ENCODE data around the gene USP11. TPM values are rescaled to one million over a fixed set of nuclear protein-coding genes. Genes with fewer than 3 reads are reported as not detected.

The USP11 gene
- total RNA-seq, 1 donor from 2014 or later = 104 TPM

- Histone ChIP-seq H3K27ac (no peak overlapping the region), H3K4me1 (peaks cover 0 to 8% of the 10 kb centered on the region in 2 donors), H3K36me3 (peaks cover 82 to 84% of the 10 kb centered on the region in 2 donors), H3K27me3 (no peaks in the 10 kb centered on the region), H3K4me3 (no peak overlapping the region), H3K9me3 (no peaks in the 10 kb centered on the region)
- no peak for DNase-seq (ENCODE audit: low spot score in 2 of 2)
- intact Hi-C loops (cut with DNase I) = no loop called here
- TF ChIP-seq CTCF (IDR thresholded peaks at IDR 0.05) = no peak
These were observed 20.2 kb upstream of the USP11 start for GRCh38 chrX:47212381-47213293.

- peaks cover 64% of the 10 kb centered on the region in 2 donors for H3K36me3 ChIP-seq
- DNase-seq (ENCODE audit: low spot score in 2 of 2) = no peak
- H3K9me3 ChIP-seq = no peaks in the 10 kb centered on the region
These were observed 18.3 kb upstream of the USP11 start for GRCh38 chrX:47214435-47215077.

GRCh38 chrX:47215291-47215900 is 17.4 kb upstream of the USP11 start:
- H3K4me3 ChIP-seq = no peak overlapping the region
- intact Hi-C loops (cut with DNase I) = loop anchor here (5.0 kb wide), 1 partner anchor 147 kb away; no protein-coding TSS in a partner anchor
- H3K4me1 ChIP-seq = peaks cover 3 to 12% of the 10 kb centered on the region in 2 donors
- H3K27ac ChIP-seq = no peak overlapping the region
- H3K36me3 ChIP-seq = peaks cover 55 to 56% of the 10 kb centered on the region in 2 donors
- no peaks in the 10 kb centered on the region for H3K9me3 ChIP-seq
- no peaks in the 10 kb centered on the region for H3K27me3 ChIP-seq
- no peak for DNase-seq (ENCODE audit: low spot score in 2 of 2)
- no peak for TF ChIP-seq CTCF (IDR thresholded peaks at IDR 0.05)

More at GRCh38 chrX:47214435-47215077, 18.3 kb upstream of the USP11 start:
- no peak for TF ChIP-seq CTCF (IDR thresholded peaks at IDR 0.05)
- Histone ChIP-seq H3K27ac (no peak overlapping the region), H3K27me3 (no peaks in the 10 kb centered on the region), H3K4me3 (no peak overlapping the region), H3K4me1 (peaks cover 0 to 8% of the 10 kb centered on the region in 2 donors)
- intact Hi-C loops (cut with DNase I) = loop anchor here (5.0 kb wide), 1 partner anchor 148 kb away; no protein-coding TSS in a partner anchor

GRCh38 chrX:47216393-47216925 is 16.4 kb upstream of the USP11 start:
- Histone ChIP-seq H3K9me3 (no peaks in the 10 kb centered on the region), H3K4me1 (peaks cover 3 to 14% of the 10 kb centered on the region in 2 donors), H3K4me3 (no peak overlapping the region), H3K27me3 (no peaks in the 10 kb centered on the region), H3K36me3 (peaks cover 45% of the 10 kb centered on the region in 2 donors), H3K27ac (peak overlapping the region; percentile 67 to 97)
- TF ChIP-seq CTCF (IDR thresholded peaks at IDR 0.05) = no peak
- no peak for DNase-seq (ENCODE audit: low spot score in 2 of 2)
- intact Hi-C loops (cut with DNase I) = loop anchor here (5.0 kb wide), 1 partner anchor 146 kb away; no protein-coding TSS in a partner anchor

Data from ascending aorta (tissue), 2 donors.